Activated CD8-positive, alpha-beta memory T cell treated with anti-CD3 and anti-CD28 coated beads, Interleukin-2, amount 50 U/mL, for 24 hours (primary cell): ENCODE data around the gene PLXNA4.

ENCODE experiments used
- DNase-seq: peaks from one replicate; pipeline ENCODE4 v3.0.0-alpha.2; 2020; ENCODE audit errors: extremely low read depth

Gene PLXNA4

DNA sequence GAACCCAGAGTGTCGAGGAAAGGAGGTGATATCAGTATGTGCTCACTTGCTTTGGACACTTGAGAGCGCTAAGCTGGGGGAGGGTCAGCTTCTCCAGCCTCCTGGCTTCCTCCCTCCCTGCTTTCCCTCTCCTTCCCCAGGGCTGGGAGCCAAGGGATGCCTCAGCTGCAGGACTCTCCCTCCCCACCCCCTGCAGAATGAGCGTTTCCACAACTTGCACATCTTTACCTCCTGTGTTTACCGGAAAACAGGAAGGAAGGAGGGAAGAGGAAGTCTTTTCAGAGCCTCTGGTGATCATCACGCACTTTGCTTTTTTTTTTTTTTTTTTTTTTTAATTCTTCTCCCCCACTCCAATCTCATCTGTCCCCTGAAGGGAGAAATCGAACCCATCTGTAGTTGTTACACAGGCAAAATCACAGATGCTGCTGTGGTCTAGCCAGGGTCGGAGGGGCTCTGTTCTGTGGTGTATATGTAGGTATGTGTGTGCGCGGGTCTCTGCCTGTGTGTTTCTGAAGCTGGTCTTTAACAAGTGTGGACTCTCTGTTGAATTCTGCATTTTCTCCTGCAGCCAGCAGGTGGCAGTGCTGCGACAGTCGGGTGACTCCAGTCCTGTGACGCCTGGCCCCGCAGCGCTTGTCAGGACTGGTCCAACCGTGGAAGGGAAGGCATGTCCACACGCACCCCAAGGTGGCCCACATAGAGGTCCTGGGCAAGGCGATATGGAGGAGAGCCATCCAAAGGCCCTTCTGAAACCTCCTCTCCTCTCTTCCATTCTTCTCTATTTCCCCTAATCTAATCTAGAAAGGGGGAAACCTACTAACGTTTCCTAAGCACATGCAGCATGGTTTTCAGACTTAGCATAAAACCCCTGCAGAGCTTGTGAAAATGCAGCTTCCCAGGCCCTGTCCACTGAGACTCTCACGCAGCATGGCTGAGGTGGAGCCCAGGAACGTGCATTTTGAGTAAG lies 257.6 kb downstream of the PLXNA4 start:
- DNase-seq: peak; percentile 31

DNA sequence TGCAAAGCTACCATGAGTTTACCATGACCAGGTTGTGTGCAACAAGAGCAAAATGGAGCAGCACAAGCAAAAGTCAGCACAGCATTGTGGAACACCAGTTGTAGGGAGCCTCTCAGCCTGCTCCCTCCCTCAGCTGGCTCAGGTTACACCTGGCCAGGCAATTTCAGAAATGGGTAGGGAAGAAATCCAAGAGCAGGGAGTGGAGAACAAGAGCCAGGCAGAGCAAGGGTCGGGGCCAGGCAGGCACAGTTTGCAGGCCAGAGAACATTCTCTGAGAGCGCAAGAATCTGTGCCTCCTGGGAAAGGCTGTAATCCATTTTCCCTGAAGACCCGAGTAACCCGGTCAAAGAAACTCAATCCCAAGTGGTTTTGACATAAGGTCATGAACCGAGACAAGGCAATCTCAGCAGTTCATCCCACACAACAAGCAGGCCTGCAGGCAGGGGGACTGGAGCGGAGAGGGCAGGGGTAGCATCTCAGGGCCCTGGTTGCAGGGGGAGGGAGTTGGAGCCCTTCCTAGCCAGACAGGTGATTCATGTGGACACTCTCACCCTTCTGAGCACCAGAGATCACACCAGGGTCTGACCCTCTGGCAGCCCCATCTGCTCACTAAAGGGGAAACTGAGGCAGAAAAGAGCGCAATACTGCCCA lies 258.4 kb downstream of the PLXNA4 start:
- no peak for DNase-seq

DNA sequence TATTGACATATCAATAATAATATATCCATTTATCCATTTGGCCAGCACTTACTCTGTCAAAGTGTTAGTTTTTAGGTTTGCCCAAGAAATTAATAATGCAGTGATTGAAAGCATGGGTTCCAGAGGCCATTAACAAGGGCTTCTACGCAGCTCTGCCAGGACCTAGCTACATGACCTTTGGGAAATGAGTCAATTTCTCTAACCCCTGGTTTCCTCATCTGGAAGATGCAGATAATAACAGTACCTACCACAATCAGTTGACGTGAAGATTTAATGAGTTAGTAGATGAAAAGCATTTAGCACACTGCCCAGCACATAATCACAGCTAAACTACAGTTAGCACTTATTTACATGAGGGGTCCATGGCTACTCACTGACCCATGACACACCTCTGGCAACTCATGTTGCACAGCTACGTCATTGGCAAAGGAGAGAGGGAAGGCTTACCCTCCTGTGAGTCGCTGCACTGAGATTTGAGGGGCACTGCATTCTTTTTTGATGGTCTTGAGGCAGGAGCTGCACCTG lies 263.7 kb downstream of the PLXNA4 start:
- DNase-seq: no peak

DNA sequence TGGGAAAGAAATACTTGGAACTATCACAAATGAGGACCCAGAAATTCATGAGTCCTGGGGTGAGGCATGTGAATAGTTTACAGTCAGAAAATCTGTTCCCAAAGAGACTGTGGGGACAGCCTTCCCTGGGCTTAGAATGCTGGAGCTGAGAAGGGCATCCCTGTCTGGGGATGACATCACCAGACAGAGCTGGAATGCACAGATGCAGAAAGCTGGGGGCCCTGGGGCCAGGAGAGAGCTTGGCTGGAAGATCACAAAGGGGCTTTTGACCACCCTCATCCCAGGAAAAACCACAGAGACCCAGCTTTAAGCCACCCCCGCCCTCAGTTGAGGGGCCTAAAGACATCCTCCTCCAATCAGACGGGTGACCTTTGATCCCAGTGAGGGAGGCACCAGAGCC lies 264.5 kb downstream of the PLXNA4 start:
- no peak for DNase-seq

DNA sequence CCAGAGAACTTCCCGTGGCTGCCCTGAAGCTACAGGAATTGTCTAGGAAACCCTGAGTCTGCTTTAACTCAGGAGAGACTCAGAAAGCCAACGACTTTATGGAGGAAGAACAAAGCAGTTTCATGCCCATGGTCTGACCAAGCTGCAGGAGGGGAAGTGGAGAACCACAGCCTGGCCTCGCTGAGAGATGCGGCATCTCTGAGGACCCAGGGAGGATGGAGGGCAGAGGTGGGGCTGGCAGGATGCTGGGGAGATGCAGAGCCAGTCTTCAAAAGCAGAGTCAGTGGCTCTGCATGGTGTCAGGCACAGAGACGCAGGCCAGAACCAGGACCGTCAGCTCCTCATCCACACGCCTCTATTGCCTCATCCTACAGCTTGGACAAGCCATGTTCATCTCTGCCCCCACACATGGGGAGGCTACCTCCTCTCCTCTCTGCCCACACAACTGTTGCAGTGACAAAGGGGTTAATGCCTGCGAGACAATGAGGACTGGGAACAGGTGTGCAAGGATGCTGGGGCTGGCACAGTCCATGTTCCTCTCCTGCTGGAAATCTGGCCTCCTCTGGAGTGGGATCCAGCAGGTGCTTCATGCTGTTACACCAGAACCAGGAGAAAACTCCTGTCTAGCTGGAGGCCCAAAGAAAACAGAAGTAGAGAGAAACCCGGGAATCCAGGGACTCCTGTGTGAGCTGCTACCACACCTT lies 267.0 kb downstream of the PLXNA4 start:
- no peak for DNase-seq

DNA sequence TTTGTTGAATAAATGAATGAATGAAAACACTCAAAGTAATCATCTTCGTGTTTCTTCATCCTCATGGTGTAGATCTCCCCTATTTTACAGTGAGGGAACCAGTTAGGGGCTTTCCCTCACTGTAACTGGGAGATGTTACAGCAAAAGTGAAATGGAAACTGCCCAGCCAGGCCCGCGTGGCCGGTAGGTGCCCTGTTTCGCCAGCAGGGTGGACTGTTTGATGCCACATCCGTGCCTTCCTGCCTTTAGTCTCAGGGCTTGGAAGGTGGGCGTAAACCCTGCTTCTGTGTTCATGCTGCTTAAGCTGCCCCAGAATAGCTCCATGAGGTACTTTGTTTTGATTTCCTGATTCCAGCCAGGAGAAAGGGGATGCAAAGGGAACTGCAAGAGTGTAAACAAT lies 268.8 kb downstream of the PLXNA4 start:
- no peak for DNase-seq

DNA sequence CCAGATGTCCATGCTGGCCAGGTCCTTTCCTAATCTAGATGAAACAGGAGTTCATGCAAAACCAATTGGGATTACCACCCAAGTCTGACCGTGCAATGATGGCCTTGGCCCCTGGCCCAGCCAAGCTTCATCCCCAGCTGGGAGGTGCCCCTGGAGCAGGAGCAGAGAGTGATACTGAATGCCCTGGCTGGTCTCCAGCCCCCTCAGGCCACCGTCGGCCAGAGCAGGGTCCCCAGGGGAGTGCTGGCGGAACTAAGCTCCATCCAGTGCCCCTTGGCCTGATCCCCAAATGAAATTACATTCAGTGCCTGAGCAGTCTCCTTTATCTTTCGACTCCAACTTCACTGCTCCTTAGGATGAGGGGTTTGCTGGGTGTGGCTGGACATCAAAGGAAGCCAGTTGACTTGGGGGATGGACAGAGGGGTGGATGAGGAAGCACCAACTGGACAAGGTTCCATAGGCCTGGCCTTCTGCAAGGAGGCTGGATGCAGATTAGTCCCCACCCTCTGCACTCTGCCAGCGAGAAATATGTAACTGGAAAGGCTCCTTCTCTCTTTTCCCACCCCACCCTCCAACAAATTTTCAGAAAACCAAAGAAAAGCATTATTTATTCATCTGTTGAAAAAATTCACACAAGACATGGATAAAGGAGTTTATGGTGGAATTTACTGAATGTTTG lies 275.5 kb downstream of the PLXNA4 start:
- DNase-seq: no peak

DNA sequence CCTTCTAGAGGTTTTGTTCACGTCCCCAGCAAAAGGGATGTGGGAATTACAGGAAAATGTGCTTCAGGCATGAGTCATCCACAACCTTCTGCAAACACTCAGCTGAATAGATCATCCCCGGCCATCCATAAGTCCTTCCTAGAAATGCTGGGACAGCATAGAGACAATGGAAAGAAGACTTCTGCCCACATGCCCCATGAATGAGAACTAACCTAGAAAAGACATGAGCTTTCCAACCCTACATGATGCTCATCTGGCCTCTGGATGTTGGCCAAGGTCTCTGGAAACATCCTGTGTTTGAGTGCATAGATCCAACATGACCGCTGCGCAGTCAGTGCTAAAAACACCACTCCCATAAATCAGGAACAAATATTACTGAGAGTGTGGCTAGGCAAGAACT lies 277.5 kb downstream of the PLXNA4 start:
- DNase-seq: no peak

DNA sequence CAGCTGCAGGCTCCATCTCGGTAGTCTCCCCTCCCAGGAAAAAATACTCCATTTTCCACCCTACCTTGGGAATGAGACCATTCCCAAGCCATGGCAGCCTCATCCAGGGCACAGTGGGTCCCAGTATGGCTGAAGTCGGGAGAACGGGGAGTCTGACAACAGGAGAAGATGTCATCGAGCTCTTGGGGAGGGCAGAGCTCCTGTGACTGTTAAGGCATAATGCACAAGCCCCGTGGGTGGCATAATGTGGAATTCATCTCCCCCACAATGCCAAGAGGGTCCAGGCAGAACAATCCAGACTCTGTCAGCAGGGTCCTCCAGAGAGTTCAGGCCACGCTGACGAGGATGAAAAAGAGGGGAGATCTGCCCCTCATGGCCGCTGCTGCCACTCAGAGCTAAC lies 279.4 kb downstream of the PLXNA4 start:
- no peak for DNase-seq

DNA sequence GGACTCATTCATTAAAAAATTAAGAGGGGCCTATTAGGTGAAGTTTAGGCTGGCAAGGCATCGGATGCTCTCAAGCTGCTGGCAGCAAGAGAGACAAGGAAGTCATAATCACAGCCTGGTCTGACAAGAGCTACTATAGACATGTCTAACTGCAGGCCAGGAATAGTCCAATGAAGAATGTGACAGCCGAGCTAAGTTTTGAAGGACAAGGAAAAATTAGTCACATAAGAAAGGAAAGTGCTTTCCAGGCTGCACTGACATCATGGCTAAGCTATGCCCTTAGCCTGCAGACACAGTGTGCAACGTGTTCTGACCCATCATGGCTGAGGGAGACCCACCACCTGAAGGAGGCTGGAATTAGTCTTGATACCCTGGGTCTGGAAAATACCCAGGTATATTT lies 281.1 kb downstream of the PLXNA4 start:
- no peak for DNase-seq

DNA sequence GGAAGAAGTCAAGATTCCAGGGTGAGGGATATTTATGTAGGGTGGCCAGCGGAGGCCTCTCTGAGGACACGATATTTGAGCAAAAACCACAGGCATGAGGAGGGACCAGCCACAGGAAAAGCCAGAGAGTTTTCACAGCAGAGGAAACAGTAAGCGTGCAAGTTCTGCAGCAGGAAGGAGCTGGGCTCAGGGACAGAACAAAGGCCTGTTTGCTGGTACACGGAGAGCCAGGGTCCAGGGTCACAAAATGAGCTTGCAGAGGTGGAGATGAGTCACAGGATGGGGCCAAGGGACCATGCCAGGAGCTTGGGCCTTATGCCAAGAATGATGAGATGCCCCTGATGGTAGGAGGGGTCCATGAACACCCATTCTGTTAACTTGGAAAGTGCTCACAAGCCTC lies 283.5 kb downstream of the PLXNA4 start:
- DNase-seq: no peak

DNA sequence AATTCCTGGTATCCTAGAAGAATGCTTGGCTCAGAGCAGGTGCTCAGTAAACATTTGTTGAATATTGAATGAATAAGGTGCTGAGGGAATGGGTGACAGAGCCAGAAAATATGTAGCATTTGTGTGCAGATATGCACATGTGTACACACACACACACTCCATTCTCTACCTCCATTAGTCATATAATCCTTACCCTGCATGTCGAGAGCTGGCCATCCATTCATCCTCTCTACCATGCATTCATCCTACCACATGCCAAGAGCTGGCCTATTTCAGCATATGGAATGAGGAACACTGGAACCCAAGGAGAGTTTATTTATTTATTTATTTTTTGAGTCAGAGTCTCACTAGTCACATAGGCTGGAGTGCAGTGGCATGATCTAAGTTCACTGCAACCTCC lies 284.8 kb downstream of the PLXNA4 start:
- DNase-seq: no peak

DNA sequence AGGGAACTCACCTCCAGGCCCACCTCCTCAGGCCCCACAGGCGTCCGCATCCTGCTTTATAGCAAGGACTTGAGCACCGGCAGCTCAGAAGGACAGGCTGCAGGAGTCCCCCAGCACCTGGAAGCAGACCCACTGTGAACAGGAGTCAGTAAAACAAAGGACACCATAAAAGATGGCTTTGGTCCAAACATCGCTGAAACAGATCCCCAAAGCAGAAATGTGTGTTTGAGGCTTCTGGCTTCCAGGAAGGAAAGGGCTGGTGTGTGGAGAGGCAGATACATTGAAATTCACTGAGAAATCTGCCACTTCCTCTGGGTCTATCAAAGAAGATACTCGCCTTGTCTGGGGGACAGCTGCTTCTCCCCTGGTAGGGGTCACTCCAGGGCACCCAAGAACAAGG lies 286.2 kb downstream of the PLXNA4 start:
- DNase-seq: no peak

DNA sequence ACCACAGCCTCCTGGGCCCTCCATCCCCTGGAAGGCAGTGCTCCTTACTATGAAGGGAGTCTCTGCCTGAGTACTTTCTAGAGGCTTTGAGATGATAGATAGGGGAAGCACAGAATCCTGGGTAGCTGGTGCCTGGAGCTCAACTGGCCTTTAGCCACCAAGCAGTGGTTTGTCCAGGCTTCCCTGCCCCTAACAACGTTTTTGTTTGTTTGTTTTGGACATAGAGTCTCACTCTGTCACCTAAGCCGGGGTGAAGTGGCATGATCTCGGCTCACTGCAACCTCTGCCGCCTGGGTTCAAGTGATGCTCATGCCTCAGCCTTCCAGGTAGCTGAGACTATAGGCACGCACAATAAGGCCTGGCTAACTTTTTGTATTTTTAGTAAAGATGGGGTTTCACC lies 289.4 kb downstream of the PLXNA4 start:
- DNase-seq: no peak

DNA sequence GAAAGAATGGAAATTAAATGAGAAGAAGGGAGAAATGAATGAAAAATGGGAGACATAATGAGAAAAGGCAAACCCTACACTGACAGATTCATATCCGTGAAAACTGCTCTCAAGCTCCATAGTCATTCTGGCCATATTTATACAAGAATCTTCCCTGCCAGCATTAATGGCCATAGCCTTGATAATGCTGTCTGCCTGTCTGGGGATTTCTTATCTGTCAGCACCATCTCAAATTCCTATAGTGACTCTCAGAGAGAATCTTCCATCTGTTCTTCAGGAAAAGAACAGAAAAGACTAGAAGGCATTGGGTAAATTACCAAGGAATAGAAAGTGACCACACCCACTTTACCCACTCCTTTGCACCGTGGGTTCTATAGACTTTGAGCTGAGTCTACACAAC lies 295.9 kb downstream of the PLXNA4 start:
- DNase-seq: no peak

DNA sequence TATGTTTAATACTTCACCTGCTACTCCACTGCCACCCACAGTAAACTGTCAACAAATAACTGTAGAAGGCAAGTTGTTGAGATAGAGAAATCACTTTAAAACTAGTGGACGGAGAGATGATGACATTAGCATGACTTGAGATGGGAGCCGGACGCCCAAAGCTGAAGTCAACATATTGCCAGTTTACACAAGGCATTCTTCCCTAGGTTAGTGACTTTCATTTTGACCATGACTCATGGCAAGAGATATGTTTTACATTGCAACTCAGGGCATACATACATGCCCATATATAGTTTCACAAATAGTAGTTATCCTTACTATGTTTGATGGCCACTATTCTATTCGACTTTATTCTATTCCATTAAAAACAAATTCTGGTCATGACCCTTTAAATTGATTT lies 296.6 kb downstream of the PLXNA4 start:
- no peak for DNase-seq

DNA sequence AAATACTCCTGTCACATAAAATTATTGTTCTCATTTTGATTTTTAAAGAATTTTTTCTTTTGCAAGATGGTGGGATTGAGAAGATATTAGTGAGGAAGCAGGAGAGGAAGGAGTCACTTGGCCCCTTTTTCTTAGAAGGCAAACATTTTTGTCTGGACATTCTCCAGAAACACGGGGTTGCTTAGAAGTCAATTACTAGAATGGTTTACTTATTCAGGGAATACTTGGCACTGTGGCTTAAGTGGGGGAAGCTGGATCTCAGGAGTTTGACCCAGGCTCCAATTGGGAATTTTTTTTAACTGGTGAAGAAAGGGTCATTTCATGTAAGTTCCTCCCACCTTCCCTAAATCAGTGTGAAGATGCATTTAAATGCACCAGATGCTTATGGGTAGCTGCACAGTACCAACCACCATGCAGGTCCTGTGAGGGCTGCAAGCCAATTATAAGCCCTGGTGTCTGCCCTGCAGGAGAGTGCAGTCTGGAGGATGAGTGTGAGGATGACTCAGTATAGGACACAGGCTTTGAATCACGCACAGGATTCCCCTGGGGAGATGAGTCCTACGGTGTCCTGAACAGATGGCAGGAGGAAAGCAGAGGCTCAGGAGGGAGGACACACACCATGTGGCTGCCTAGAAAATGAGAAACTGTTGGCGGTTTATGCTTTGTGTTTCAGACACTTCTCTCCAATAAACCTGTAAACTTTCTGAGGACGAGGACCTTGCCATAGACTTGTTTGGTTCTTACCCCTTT lies 299.1 kb downstream of the PLXNA4 start:
- DNase-seq: no peak

DNA sequence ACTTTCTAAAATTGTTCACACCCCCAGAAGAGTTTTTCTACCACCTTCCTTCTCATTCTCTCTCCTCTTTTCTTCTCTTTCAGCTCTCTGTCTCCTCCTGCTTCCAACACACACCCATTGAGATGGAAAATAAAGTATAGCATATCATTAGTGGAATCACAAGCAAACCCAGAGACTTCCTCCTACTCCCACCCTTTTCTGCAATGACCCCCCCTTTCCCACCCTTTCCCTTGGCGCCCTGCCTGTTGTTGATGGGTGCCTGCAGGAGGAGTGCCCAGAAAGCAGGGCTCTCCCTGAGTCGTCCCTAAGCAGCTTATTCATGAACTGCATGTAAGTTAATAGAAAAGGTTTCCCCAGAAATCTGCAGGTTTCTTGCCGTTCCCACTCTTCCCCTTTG lies 300.0 kb downstream of the PLXNA4 start:
- no peak for DNase-seq

DNA sequence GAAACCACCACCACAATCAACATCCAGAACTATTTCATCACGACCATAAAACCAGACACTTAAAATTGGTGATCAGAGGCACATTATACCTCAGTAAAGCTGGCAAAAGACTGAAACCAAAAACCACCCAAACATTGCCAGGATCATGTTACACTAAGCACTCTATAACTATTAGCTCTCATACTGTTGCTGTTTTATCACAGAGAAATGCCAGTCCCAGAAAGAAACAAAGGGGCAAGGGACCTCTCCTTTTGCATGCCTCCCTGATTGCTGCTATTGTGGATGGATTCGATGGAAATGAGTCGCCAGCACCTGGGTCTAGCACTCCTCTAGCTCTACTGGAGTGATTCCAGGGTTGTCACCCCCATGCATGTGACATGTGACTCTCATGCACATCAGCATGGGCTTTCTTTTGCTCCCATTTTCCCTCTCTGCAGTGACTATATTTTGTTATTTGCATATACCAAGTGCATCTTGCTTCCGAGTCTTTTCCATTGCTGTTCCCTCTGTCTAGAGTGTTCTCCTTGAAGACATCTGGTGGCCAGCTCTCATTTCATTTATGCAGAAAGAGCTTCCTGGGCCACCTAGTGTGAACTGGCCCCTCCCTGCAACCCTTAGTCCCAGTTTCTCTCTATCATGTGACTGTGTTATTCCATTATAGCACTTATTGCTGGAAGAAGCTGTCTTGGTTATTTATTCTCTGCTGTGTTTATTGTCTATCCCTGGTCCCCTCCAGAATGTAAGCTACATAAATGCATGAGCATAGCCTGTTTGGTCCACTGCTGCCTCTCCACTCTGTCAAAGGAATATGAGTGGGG lies 300.6 kb downstream of the PLXNA4 start:
- DNase-seq: no peak

DNA sequence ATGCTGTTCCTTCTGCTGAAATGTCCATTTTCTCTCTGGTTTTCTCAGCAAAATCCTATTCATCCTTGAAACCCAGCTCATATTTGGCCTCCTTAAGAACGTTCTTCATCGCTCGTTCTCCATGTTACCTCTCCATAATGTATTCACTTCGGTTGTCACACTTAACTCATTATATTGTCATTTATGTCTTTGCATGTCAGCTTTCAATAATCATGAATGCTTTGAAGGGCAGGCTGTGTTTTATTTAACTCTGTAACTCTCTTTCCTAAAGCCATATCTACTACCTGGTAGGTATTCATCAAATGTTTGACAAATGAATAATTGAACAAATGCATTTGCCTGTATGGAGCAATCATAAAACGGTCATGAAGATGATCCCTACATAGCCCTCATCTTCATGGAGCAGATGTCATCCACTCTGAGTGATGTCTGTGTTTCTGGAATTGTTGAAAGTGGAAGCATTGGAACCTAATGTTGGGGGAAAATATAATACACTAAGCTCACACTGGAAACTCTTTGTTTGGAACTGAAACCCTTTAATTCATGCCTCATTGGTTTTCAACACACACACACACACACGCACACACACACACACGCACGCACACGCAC lies 303.4 kb downstream of the PLXNA4 start:
- DNase-seq: no peak
